HL-60 (cell line): ENCODE measurements around the gene ZMYM3.

ENCODE experiments used
- DNase-seq, 2 experiments: peaks; one replicate each; pipeline ENCODE4 v3.0.0-alpha.2; 2010 to 2020; ENCODE audit warnings: low read depth in 1 of 2, low spot score in 1 of 2
- H3K27ac ChIP-seq: fragments of 250-450 bp; sonication (Bioruptor Pico); replicated peaks from 2 replicates; pipeline ENCODE4 v1.5.1; 2020; ENCODE audit warnings: mild to moderate bottlenecking, moderate library complexity
- H3K27me3 ChIP-seq: fragments of 250-450 bp; sonication (Bioruptor Pico); 2 replicates; pipeline ENCODE4 v1.5.1; 2021; ENCODE audit warnings: mild to moderate bottlenecking, moderate library complexity; ENCODE audit not compliant: insufficient read depth, poor library complexity, severe bottlenecking
- H3K4me3 ChIP-seq: replicated peaks from 2 replicates; pipeline ENCODE4 v1.5.1; 2011; ENCODE audit warnings: mild to moderate bottlenecking, control low read depth, low read length; ENCODE audit not compliant: insufficient read depth
- CTCF ChIP-seq: IDR thresholded peaks from one replicate; pipeline ENCODE4 v1.5.1; 2011; ENCODE audit warnings: low read length, control low read depth, inconsistent platforms; ENCODE audit not compliant: insufficient read depth
- GABPA ChIP-seq: IDR thresholded peaks from 2 replicates; pipeline ENCODE4 v1.6.1; 2012; ENCODE audit warnings: low read depth
- POLR2AphosphoS5 ChIP-seq: IDR thresholded peaks from 2 replicates; pipeline ENCODE4 v1.6.1; 2012; ENCODE audit warnings: low read depth
- REST ChIP-seq: IDR thresholded peaks from 2 replicates; pipeline ENCODE4 v1.6.1; 2012; ENCODE audit warnings: low read depth; ENCODE audit not compliant: insufficient replicate concordance
- SPI1 ChIP-seq: IDR thresholded peaks from 2 replicates; pipeline ENCODE4 v1.6.1; 2012; ENCODE audit warnings: low read depth, mild to moderate bottlenecking, borderline replicate concordance

ZMYM3 gene

DNA sequence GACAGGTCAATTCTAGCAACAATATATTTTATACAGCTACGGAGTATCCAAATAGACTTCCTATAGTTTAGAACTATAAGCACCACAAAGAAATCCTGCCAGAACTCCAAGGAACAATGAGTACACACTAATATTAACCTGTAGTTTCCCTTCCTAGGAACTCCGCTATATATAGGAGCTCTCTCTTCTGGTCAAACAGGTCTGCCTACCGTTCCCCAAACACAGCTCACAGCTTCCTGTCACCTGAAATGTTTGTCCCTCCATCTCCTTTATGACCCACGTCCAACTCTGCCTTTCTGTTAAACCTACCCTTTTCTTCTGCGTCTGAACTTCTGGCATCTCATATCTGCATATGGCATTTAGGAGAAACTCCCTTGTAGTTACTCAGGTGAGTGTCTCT lies 41.4 kb downstream of the ZMYM3 start:
- no peak for DNase-seq
- Histone ChIP-seq H3K4me3 (no peak overlapping the region), H3K27ac (no peak overlapping the region), H3K27me3 (no peaks in the 10 kb centered on the region)
- TF ChIP-seq CTCF (no peak), GABPA (no peak), REST (no peak), SPI1 (no peak), POLR2AphosphoS5 (no peak)

GRCh38 chrX:71210816-71211215 lies 43.1 kb downstream of the ZMYM3 start:
- Histone ChIP-seq H3K27me3 (no peaks in the 10 kb centered on the region), H3K27ac (no peak overlapping the region), H3K4me3 (no peak overlapping the region)
- DNase-seq: no peak
- no peak for TF ChIP-seq GABPA
- no peak for TF ChIP-seq POLR2AphosphoS5
- TF ChIP-seq CTCF: no peak
- no peak for TF ChIP-seq SPI1
- TF ChIP-seq REST: no peak

DNA sequence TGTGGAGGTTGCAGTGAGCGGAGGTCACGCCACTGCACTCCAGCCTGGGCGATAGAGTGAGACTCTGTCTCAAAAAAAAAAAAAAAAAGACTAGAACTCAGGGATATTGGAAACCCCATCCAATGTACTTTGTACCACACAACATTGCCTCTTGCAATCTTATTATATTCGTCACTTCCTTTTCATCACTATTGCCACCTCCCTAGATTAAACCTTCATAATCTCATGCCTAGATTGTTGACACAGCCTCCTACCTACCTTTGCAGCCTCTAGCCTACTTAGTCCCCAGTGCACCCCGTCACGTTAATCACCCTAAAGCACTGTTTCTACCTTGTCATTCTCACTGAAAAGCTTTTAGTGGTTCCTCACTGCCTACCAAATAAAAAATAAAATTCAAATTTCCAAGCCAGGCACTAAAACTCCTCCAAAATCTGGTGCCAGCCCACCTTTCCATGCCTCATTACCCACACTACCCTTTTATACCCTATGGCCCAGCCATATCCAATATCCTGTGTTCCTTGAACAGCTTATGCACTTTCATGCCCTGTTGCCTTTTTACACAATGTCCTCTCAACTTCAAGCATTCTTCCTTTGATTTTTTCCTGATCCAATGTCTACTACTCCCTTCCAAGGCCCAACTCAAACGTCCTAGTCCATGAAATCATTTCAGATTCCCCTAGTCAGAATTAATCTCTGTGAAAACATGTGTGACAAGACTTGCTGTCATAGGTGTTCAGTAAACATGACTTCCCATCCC lies 54.5 kb downstream of the ZMYM3 start:
- Histone ChIP-seq H3K4me3 (no peak overlapping the region), H3K27ac (no peak overlapping the region), H3K27me3 (no peaks in the 10 kb centered on the region)
- DNase-seq: no peak
- TF ChIP-seq CTCF: no peak
- TF ChIP-seq REST: no peak
